OCI-LY1 (cell line): Measurements from ENCODE around the gene TRIM2.

Experiments used
- H2AFZ ChIP-seq: fragments of 200-600 bp; sonication (generic), shearing (Covaris generic); 2 replicates; pipeline ENCODE4 v1.6.0; 2014; ENCODE audit warnings: antibody characterized with exemption, mild to moderate bottlenecking, low read length
- H3F3A ChIP-seq: fragments of 200-600 bp; sonication (generic), shearing (Covaris generic); 2 replicates; pipeline ENCODE4 v1.6.0; 2014; ENCODE audit warnings: mild to moderate bottlenecking, antibody characterized with exemption, low read length, moderate library complexity; ENCODE audit not compliant: insufficient read depth
- H3K27ac ChIP-seq: fragments of 200-600 bp; sonication (generic); 2 replicates; pipeline ENCODE4 v1.5.1; 2014; ENCODE audit warnings: low read length, mixed run types, mild to moderate bottlenecking, low read depth; ENCODE audit not compliant: poor library complexity, severe bottlenecking
- H3K27me3 ChIP-seq: fragments of 200-600 bp; sonication (generic); 2 replicates; pipeline ENCODE4 v1.6.0; 2014; ENCODE audit warnings: antibody characterized with exemption, mild to moderate bottlenecking, low read length, moderate library complexity; ENCODE audit not compliant: insufficient read depth
- H3K36me3 ChIP-seq: fragments of 200-600 bp; sonication (generic); 2 replicates; pipeline ENCODE4 v1.6.1; 2014; ENCODE audit warnings: mild to moderate bottlenecking, antibody characterized with exemption, low read length, moderate library complexity, mixed read lengths; ENCODE audit not compliant: insufficient read depth
- H3K4me1 ChIP-seq: fragments of 200-600 bp; sonication (generic); 2 replicates; pipeline ENCODE4 v1.5.1; 2014; ENCODE audit warnings: mild to moderate bottlenecking, low read length, moderate library complexity; ENCODE audit not compliant: insufficient read depth, severe bottlenecking
- H3K4me2 ChIP-seq: fragments of 200-600 bp; sonication (generic), shearing (Covaris generic); 2 replicates; pipeline ENCODE4 v1.6.1; 2014; ENCODE audit warnings: low read length
- H3K4me3 ChIP-seq: fragments of 200-600 bp; sonication (generic); 2 replicates; pipeline ENCODE4 v1.5.1; 2014; ENCODE audit warnings: low read length, low read depth, mild to moderate bottlenecking, mixed read lengths; ENCODE audit not compliant: poor library complexity, severe bottlenecking
- H3K79me2 ChIP-seq: fragments of 200-600 bp; shearing (Covaris generic); 2 replicates; pipeline ENCODE4 v1.6.1; 2016; ENCODE audit warnings: mixed run types, low read length, mixed read lengths; ENCODE audit not compliant: insufficient read depth
- H3K9ac ChIP-seq: fragments of 200-600 bp; sonication (generic), shearing (Covaris generic); 2 replicates; pipeline ENCODE4 v1.6.1; 2014; ENCODE audit warnings: mild to moderate bottlenecking, low read length, mixed read lengths
- H3K9me2 ChIP-seq: fragments of 200-600 bp; sonication (generic), shearing (Covaris generic); 2 replicates; pipeline ENCODE4 v1.6.1; 2014; ENCODE audit warnings: low read depth, mild to moderate bottlenecking, low read length, mixed read lengths
- H3K9me3 ChIP-seq: fragments of 200-600 bp; shearing (Covaris generic); 2 replicates; pipeline ENCODE4 v1.6.1; 2014; ENCODE audit warnings: low read length, mixed read lengths
- H4K20me1 ChIP-seq: fragments of 200-600 bp; sonication (generic), shearing (Covaris generic); 2 replicates; pipeline ENCODE4 v1.6.0; 2016; ENCODE audit warnings: mild to moderate bottlenecking, low read length; ENCODE audit not compliant: insufficient read depth
- EZH2 ChIP-seq: fragments of 200-600 bp; sonication (generic), shearing (Covaris generic); IDR thresholded peaks from 2 replicates; pipeline ENCODE4 v1.8.0; 2017; ENCODE audit warnings: borderline replicate concordance, mixed run types, mild to moderate bottlenecking, antibody characterized with exemption, low read length, moderate library complexity, mixed read lengths
- TF ChIP-seq, protein P1 (sequence below): fragments of 200-600 bp; sonication (generic), shearing (Covaris generic); IDR thresholded peaks from 2 replicates; pipeline ENCODE4 v1.5.1; 2017; ENCODE audit warnings: mild to moderate bottlenecking, antibody characterized with exemption, low read length, moderate library complexity, mixed read lengths

The TRIM2 gene

DNA sequence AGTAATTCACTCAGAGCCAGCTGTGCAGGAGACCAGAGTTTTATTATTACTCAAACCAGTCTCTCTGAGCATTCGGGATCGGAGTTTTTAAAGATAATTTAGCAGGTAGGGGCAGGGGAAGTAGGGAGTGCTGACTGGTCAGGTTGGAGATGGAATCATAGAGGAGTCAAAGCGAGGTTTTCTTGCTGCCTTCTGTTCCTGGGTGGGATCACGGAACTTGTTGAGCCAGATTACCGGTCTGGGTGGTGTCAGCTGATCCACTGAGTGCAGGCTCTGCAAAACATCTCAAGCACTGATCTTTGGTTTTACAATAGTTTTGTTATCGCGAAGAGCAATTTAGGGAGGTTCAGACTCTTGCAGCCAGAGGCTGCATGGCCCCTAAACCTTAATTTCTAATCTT lies 63.6 kb downstream of the TRIM2 start:
- Histone ChIP-seq H3K79me2 (no peaks in the 10 kb centered on the region), H3K9ac (no peak overlapping the region), H3K27me3 (no peaks in the 10 kb centered on the region; the same call in 1 of the 2 replicates), H3K36me3 (no peaks in the 10 kb centered on the region), H3K9me3 (no peaks in the 10 kb centered on the region), H3F3A (no peaks in the 10 kb centered on the region), H3K4me2 (no peak overlapping the region), H3K4me1 (no peaks in the 10 kb centered on the region), H2AFZ (no peak overlapping the region), H3K27ac (no peak overlapping the region), H3K9me2 (no peaks in the 10 kb centered on the region), H4K20me1 (no peaks in the 10 kb centered on the region), H3K4me3 (no peak overlapping the region)
- TF ChIP-seq, protein P1, sequence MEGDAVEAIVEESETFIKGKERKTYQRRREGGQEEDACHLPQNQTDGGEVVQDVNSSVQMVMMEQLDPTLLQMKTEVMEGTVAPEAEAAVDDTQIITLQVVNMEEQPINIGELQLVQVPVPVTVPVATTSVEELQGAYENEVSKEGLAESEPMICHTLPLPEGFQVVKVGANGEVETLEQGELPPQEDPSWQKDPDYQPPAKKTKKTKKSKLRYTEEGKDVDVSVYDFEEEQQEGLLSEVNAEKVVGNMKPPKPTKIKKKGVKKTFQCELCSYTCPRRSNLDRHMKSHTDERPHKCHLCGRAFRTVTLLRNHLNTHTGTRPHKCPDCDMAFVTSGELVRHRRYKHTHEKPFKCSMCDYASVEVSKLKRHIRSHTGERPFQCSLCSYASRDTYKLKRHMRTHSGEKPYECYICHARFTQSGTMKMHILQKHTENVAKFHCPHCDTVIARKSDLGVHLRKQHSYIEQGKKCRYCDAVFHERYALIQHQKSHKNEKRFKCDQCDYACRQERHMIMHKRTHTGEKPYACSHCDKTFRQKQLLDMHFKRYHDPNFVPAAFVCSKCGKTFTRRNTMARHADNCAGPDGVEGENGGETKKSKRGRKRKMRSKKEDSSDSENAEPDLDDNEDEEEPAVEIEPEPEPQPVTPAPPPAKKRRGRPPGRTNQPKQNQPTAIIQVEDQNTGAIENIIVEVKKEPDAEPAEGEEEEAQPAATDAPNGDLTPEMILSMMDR, result no peak
- no peak for TF ChIP-seq EZH2

DNA sequence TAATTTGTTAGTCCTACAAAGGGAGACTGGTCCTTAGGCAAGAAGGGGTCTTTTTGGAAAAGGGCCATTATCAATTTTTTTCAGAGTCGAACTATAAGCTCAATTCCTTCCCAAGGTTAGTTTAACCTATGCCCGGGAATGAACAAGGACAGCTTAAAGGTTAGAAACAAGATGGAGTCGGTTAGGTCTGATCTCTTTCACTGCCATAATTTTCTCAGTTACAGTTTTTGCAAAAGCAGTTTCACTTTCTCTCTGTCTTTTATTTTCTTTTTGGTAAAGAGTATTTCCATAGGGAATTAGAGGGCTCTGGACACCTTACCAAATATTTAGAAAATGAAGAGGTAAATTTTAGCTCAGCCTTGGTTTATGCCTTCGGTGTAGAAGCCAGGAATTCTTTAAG lies 64.1 kb downstream of the TRIM2 start:
- H3K27ac ChIP-seq, result no peak overlapping the region
- H3K27me3 ChIP-seq, result no peaks in the 10 kb centered on the region; the same call in 1 of the 2 replicates
- H4K20me1 ChIP-seq, result no peaks in the 10 kb centered on the region
- H3K4me2 ChIP-seq, result no peak overlapping the region
- no peaks in the 10 kb centered on the region for H3F3A ChIP-seq
- H3K9me3 ChIP-seq, result no peaks in the 10 kb centered on the region
- no peaks in the 10 kb centered on the region for H3K79me2 ChIP-seq
- H3K4me3 ChIP-seq, result no peak overlapping the region
- H2AFZ ChIP-seq, result no peak overlapping the region
- no peak overlapping the region for H3K9ac ChIP-seq
- TF ChIP-seq, protein P1, result no peak
- TF ChIP-seq EZH2, result no peak
- no peaks in the 10 kb centered on the region for H3K4me1 ChIP-seq
- H3K9me2 ChIP-seq, result no peaks in the 10 kb centered on the region
- H3K36me3 ChIP-seq, result no peaks in the 10 kb centered on the region

DNA sequence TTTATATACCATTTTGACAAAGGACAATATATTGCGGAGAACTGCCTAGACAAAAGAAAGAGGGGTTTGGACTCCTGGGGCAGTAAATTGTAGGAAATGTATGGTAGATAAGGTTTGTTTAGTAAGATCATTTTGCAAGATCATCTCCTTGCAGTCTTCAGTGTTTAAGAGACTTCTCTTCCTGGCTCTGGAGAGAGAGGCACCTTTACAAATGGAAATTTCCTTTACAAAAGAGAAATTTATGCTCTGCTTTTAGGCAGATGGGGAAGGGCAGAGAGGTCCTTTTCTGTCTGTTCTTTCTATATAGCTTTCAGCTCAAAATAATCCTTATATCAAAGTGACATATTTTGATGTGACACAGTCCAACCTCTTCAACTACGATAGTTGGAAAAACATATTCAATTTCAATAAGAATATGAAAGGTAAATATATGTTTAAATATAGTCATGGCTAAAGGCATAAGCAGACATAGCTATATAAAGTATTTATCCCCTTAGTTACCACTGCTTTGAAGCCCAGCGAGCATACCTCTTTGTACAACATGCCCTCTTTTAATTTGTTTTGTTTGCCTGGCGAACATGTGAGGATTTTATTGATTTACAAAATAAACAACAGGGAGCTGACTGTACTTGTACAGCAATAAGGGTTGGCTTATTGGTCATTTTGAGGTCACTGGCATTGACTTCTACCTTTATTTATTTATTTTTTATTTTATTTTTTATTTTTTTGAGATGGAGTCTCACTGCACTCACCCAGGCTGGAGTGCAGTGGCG lies 65.2 kb downstream of the TRIM2 start:
- H3K9me3 ChIP-seq, result no peaks in the 10 kb centered on the region
- no peak overlapping the region for H3K9ac ChIP-seq
- no peaks in the 10 kb centered on the region for H3K4me1 ChIP-seq
- TF ChIP-seq EZH2, result no peak
- TF ChIP-seq, protein P1, result no peak
- no peak overlapping the region for H3K4me3 ChIP-seq
- no peaks in the 10 kb centered on the region; the same call in 1 of the 2 replicates for H3K27me3 ChIP-seq
- no peak overlapping the region for H3K27ac ChIP-seq
- no peaks in the 10 kb centered on the region for H3K9me2 ChIP-seq
- H3K36me3 ChIP-seq, result no peaks in the 10 kb centered on the region
- no peaks in the 10 kb centered on the region for H3K79me2 ChIP-seq
- no peak overlapping the region for H2AFZ ChIP-seq
- H4K20me1 ChIP-seq, result no peaks in the 10 kb centered on the region
- no peak overlapping the region for H3K4me2 ChIP-seq
- no peaks in the 10 kb centered on the region for H3F3A ChIP-seq
